PC-9 (cell line): Measurements from ENCODE around the gene GALM. TPM values are rescaled to one million over a fixed set of nuclear protein-coding genes. Genes with fewer than 3 reads are reported as not detected.

Experiments used
- BruUV-seq: library from RNA; stranded (reverse); fragments of 400-500 nt; replicated peaks from 2 replicates; lab custom pipeline; 2021; lab: Mats Ljungman, UMichigan
- CTCF ChIA-PET: fragments of 300-600 bp; sonication (Branson Sonifier 250); formaldehyde crosslinking; loops from one replicate; lab custom pipeline; 2022; ENCODE audit warnings: antibody characterized with exemption; lab: Charles Lee
- POLR2A ChIA-PET: fragments of 300-600 bp; sonication (Branson Sonifier 250); formaldehyde crosslinking; loops from one replicate; lab custom pipeline; 2022; ENCODE audit warnings: antibody characterized with exemption; ENCODE audit not compliant: unreplicated experiment; lab: Charles Lee
- DNase-seq, 2 experiments: peaks; one replicate each; pipeline versions ENCODE4 v3.0.0 to v3.0.0-alpha.2; 2015 to 2022; ENCODE audit warnings: mixed read lengths in 1 of 2
- H2AFZ ChIP-seq: fragments of 200-600 bp; sonication (generic); 2 replicates; pipeline ENCODE4 v1.8.1; 2017; ENCODE audit warnings: antibody characterized with exemption
- H3F3A ChIP-seq: fragments of 200-600 bp; sonication (generic); 2 replicates; pipeline ENCODE4 v1.8.1; 2017; ENCODE audit warnings: antibody characterized with exemption, mild to moderate bottlenecking, low read depth; ENCODE audit not compliant: insufficient read depth
- H3K27ac ChIP-seq: fragments of 200-600 bp; sonication (generic); 2 replicates; pipeline ENCODE4 v1.6.1; 2016; ENCODE audit warnings: mixed run types
- H3K27me3 ChIP-seq: fragments of 200-600 bp; sonication (generic); 2 replicates; pipeline ENCODE4 v1.6.1; 2016; ENCODE audit warnings: low read depth, mixed run types; ENCODE audit not compliant: insufficient read depth
- H3K36me3 ChIP-seq: fragments of 200-600 bp; sonication (generic); 2 replicates; pipeline ENCODE4 v1.6.1; 2016; ENCODE audit warnings: low read depth, mixed run types
- H3K4me1 ChIP-seq: fragments of 200-600 bp; sonication (generic); replicated peaks from 2 replicates; pipeline ENCODE4 v1.6.1; 2016; ENCODE audit warnings: mixed run types; ENCODE audit not compliant: insufficient read depth
- H3K4me2 ChIP-seq: fragments of 200-600 bp; sonication (generic); 2 replicates; pipeline ENCODE4 v1.6.1; 2017; ENCODE audit warnings: mixed run types
- H3K4me3 ChIP-seq: fragments of 200-600 bp; sonication (generic); 2 replicates; pipeline ENCODE4 v1.6.1; 2016; ENCODE audit warnings: mixed run types
- H3K79me2 ChIP-seq: fragments of 200-600 bp; sonication (generic); 2 replicates; pipeline ENCODE4 v1.6.1; 2017; ENCODE audit warnings: low read depth, mixed run types
- H3K9me2 ChIP-seq: fragments of 200-600 bp; sonication (generic); 2 replicates; pipeline ENCODE4 v1.8.1; 2017; ENCODE audit warnings: mild to moderate bottlenecking; ENCODE audit not compliant: insufficient read depth
- H3K9me3 ChIP-seq: fragments of 200-600 bp; sonication (generic); 2 replicates; pipeline ENCODE4 v1.8.1; 2016; ENCODE audit warnings: low read depth; ENCODE audit not compliant: insufficient read depth
- H4K20me1 ChIP-seq: fragments of 200-600 bp; sonication (generic); 2 replicates; pipeline ENCODE4 v1.8.1; 2017; ENCODE audit not compliant: insufficient read depth
- CTCF ChIP-seq: fragments of 200-600 bp; sonication (generic); conservative IDR thresholded peaks from 2 replicates; pipeline ENCODE4 v1.6.1; 2017; ENCODE audit warnings: mixed run types, antibody characterized with exemption, mild to moderate bottlenecking, moderate library complexity
- EZH2 ChIP-seq: fragments of 200-600 bp; sonication (generic); IDR thresholded peaks from 2 replicates; pipeline ENCODE4 v1.8.0; 2017; ENCODE audit warnings: antibody characterized with exemption, low read depth
- intact Hi-C: fragments of 100-400 bp; cut with micrococcal nuclease; formaldehyde crosslinking; loops from one replicate; pipeline ENCODE4 v1.10.0; 2022; ENCODE audit not compliant: unreplicated experiment
- total RNA-seq: library from RNA; stranded (reverse); gene quantifications from 2 replicates; pipeline ENCODE4 v1.2.3, GENCODE V29; 2021

GALM gene
- total RNA-seq, 1 experiment from 2014 or later = 27.7 TPM

GRCh38 chr2:38661306-38661705, 4.6 kb upstream of the GALM start:
- Histone ChIP-seq H3K79me2 (no peaks in the 10 kb centered on the region), H3K9me2 (no peaks in the 10 kb centered on the region), H3K27ac (no peak overlapping the region), H3K9me3 (no peaks in the 10 kb centered on the region), H3K27me3 (no peaks in the 10 kb centered on the region), H3K4me3 (no peak overlapping the region), H4K20me1 (no peaks in the 10 kb centered on the region), H3K36me3 (no peaks in the 10 kb centered on the region), H3K4me2 (no peak overlapping the region), H3K4me1 (peaks cover 5% of the 10 kb centered on the region; the same call in 1 of the 2 replicates), H3F3A (peaks cover 3% of the 10 kb centered on the region), H2AFZ (no peak overlapping the region)
- no TSS peak for BruUV-seq
- TF ChIP-seq CTCF (no peak), EZH2 (no peak)
- ChIA-PET POLR2A (no interaction called here), CTCF (interaction anchor here (0.6 kb wide), 1 partner anchor 90 kb away, joined by 5 read pairs; the partner anchor contains the start of gene SRSF7)
- intact Hi-C loops = no loop called here
- no peak for DNase-seq

- Histone ChIP-seq H3F3A (peaks cover 10% of the 10 kb centered on the region), H3K4me2 (peak overlapping the region; percentile 87), H2AFZ (peak overlapping the region; percentile 91), H3K79me2 (peaks cover 11% of the 10 kb centered on the region; the same call in 1 of the 2 replicates), H3K4me3 (peak overlapping the region; percentile 67), H4K20me1 (no peaks in the 10 kb centered on the region), H3K27ac (peak overlapping the region; percentile 51), H3K9me3 (no peaks in the 10 kb centered on the region), H3K9me2 (no peaks in the 10 kb centered on the region), H3K27me3 (no peaks in the 10 kb centered on the region), H3K36me3 (no peaks in the 10 kb centered on the region), H3K4me1 (peaks cover 12% of the 10 kb centered on the region; the same call in 1 of the 2 replicates)
- intact Hi-C loops = loop anchor here (1.0 kb wide), 2 partner anchors 54 to 63 kb away; no protein-coding TSS in a partner anchor
- no TSS peak for BruUV-seq
- ChIA-PET CTCF (interaction anchor here (0.5 kb wide), 1 partner anchor 14 kb away, joined by 3 read pairs; no protein-coding TSS in a partner anchor), POLR2A (interaction anchor here (0.6 kb wide), 1 partner anchor 51 kb away, joined by 6 read pairs; no protein-coding TSS in a partner anchor)
- peak; percentile 26 to 75 for DNase-seq
- no peak for TF ChIP-seq EZH2
- TF ChIP-seq CTCF = no peak
These were observed 619 bp downstream of the GALM start for GRCh38 chr2:38666556-38666910.

GRCh38 chr2:38668092-38668491, 2.2 kb downstream of the GALM start:
- H3K4me2 ChIP-seq = no peak overlapping the region
- POLR2A ChIA-PET = no interaction called here

More at GRCh38 chr2:38668092-38668491, 2.2 kb downstream of the GALM start:
- Histone ChIP-seq H2AFZ (no peak overlapping the region), H3K36me3 (no peaks in the 10 kb centered on the region), H3K27me3 (no peaks in the 10 kb centered on the region), H4K20me1 (no peaks in the 10 kb centered on the region), H3F3A (peaks cover 10% of the 10 kb centered on the region), H3K27ac (no peak overlapping the region), H3K79me2 (peaks cover 11% of the 10 kb centered on the region; the same call in 1 of the 2 replicates), H3K4me1 (peaks cover 12% of the 10 kb centered on the region; the same call in 1 of the 2 replicates), H3K9me2 (no peaks in the 10 kb centered on the region), H3K9me3 (no peaks in the 10 kb centered on the region), H3K4me3 (no peak overlapping the region)
- TF ChIP-seq CTCF = no peak
- TF ChIP-seq EZH2 = no peak
- CTCF ChIA-PET = no interaction called here
- BruUV-seq = no TSS peak
- no peak for DNase-seq
- intact Hi-C loops = no loop called here
